ENCODE measurements around the gene CYP2W1.

Gene CYP2W1

GRCh38 chr7:1016577-1017531 is 33.9 kb downstream of the CYP2W1 start:
- no peak for DNase-seq

GRCh38 chr7:1017586-1018333 is 34.8 kb downstream of the CYP2W1 start:
- no peak for DNase-seq

GRCh38 chr7:1018334-1018695 is 35.3 kb downstream of the CYP2W1 start:
- no peak for DNase-seq

DNA sequence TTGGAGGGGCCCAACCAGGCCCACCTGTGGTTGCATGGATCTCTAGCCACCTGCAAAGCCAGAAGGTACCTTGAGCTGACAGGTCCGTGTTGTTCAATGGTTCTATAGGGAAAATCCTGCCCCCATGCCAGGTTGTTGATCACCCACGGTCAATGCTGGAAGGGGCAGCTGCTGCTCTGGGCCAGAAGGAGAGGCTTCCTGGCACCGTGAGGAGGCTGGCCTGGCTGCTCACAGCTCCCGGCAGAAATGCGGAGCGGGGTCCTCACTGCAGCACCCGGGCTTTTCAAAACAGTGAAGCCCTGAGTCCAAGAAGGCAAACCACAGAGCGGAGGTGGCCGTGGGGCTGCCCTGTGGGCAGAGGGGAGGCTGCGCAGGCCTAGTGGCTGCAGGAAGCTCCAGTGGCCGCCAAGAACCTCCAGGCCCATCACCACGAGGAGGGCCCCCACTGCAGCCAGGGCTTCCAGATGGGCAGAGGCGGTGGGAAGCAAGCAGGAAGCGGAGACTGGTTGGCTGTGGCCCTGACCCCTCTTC is 36.3 kb downstream of the CYP2W1 start:
- no peak for DNase-seq

GRCh38 chr7:1019789-1020610 is 37.0 kb downstream of the CYP2W1 start:
- no peak for DNase-seq

GRCh38 chr7:1020849-1021251 is 37.9 kb downstream of the CYP2W1 start:
- no peak for DNase-seq

- DNase-seq = no peak
These were observed 38.4 kb downstream of the CYP2W1 start for GRCh38 chr7:1021366-1021765.

GRCh38 chr7:1021931-1022330 is 39.0 kb downstream of the CYP2W1 start:
- no peak for DNase-seq

DNA sequence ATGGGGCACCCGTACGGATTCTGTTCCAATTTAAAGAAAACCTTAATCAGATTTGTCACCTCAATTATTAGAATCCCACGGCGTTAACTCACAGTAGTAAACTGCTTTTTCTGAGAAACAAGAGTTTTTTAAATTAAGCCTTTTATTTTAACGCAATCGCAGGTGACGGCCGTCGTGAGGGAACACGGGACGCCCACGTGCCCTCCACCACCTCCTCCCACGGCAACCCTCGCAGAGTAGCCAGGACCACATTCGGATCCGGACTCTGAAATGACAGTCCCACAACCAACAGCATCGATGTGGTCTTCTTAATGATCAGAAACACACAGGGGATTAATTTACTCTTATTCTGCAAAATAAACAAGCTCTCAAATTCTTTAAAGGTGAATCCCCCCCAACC is 39.4 kb downstream of the CYP2W1 start:
- DNase-seq = no peak

- no peak for DNase-seq
These were observed 40.0 kb downstream of the CYP2W1 start for GRCh38 chr7:1022801-1023465.

- no peak for DNase-seq
These were observed 41.4 kb downstream of the CYP2W1 start for GRCh38 chr7:1024331-1024841.

GRCh38 chr7:1024876-1025742 is 42.1 kb downstream of the CYP2W1 start:
- DNase-seq = no peak

DNA sequence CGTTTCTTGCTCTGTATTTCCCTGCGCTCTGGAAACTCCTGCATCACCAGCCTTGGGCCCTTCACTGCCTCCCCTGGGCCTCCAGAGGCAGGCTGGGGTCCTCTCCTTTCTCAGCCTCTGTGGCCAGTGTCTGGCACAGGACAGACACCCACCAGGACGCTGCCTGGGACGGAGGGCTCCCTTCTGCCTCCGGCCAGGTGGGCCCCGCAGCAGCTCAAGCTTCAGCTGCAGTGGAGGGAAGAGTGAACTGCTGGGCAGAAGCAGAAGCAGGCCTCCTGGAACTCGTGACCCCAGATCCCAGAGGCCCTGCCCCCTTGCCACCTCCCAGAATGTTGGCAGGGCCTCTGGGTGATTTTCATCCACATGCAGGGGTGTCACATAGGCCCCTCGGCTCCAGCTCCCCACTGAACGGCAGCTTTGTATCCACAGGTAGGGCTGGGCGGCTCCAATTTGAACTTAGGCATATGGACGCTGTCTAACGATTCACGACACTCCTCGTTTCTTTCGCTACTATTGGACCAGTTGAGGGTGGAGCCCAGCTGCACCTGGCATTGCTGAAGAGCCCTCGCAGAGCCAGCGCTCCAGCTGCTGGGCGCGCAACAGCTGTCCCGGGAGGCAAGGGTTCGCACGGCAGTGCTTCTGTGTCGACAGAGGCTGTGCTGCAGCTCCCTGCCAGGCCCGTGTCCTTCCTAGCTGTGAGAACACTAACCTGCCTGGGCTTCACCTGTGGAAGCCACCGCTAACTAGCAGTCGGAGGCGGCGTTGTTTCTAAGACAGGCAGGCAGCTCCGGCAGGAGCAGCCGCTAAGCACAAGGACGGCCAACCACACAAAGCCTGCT is 43.0 kb downstream of the CYP2W1 start:
- peak; percentile 74 for DNase-seq

DNA sequence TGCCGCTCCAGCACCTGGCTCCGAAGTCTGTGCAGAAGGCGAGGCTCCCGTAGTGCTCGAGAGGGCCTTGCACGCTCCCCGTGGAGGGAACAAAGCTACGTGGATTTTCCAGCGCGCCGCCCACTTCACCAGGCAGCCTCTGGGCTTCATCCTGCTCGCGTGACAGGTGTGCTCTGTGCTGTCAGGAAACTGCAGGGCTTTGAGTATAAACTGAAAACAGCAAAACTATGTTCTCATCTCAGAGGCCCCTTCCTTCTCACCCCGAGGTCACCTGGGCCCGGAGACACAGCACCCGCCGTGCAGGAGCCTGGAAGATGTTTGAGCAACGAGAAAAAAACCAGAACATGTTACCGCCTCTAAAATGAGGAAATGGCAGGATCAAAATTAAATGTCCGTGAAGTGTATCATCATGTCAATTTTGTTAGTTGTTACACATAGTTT is 43.8 kb downstream of the CYP2W1 start:
- no peak for DNase-seq

DNA sequence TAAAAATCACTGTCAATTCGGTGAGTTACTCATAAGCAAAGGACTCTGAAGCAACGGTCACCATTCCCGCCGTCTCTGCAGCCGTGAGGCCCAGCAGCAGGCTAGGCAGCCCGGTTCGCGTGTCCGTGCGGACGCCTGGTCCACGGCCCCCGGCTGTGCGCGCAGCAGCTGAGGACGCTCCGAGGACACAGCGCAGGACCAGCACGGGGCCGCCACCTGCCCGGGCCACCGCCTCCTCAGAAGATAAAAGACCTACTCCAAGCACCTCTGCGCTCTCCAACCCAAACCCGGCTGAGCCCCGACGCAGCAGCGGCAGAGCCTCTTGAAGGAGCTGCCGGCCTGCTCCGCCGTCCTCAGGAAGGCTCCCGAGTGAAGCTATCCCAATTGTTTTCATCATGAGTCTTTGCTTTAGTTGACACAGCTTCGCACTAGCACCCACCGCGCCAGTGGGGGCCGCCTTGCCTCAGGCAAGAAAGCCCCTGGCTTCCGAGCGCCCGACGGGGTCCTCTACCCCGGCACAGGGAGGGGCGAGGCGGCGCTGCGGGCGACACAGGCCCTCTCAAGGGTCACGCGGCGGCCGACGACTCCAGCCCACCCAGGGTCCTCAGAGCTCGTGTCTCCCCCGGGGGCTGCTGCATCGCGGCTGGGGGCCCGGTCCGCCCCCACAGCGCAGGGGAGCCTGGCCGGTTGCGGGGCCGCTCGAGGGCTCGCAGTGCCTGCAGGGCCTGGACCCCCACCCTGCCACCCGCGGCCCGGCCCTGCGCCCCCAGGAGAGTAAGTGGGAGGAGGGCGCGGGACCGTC is 44.5 kb downstream of the CYP2W1 start:
- DNase-seq = no peak

DNA sequence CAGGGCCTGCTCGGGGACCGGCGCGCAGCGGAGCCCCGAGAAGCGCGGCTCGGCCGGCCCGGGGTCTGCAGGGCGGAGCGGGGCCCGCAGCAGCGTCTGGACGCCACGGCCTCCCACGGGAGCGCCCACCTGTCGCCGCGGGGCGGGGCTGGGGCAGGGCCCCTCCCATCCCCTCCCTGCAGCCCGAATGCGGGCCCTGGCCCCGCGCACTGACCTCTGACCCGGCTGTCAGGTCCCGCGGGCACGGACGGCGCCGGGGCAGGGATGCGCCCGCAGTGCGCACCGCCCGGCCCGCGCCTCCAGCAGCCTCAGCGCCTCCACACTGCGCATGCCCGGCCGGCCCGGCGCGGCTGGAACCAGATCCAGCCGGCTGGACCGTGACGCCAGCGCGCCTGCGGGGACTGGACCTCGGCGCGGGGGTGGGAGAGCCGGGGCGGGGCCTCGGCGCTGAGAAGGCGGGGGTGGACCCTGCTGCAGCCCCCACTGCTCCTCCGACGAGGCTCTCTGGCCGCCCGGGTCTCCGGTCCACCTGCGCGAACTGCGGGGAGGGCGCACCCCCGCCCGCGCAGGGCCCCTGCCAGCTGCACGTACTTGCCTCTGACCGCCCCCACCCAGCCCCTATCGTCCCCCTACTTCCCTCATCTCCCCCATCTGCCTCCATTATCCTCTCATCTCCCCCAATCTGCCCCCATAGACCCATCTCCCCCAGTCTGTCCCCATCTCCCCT is 45.2 kb downstream of the CYP2W1 start:
- peak; percentile 72 for DNase-seq

DNA sequence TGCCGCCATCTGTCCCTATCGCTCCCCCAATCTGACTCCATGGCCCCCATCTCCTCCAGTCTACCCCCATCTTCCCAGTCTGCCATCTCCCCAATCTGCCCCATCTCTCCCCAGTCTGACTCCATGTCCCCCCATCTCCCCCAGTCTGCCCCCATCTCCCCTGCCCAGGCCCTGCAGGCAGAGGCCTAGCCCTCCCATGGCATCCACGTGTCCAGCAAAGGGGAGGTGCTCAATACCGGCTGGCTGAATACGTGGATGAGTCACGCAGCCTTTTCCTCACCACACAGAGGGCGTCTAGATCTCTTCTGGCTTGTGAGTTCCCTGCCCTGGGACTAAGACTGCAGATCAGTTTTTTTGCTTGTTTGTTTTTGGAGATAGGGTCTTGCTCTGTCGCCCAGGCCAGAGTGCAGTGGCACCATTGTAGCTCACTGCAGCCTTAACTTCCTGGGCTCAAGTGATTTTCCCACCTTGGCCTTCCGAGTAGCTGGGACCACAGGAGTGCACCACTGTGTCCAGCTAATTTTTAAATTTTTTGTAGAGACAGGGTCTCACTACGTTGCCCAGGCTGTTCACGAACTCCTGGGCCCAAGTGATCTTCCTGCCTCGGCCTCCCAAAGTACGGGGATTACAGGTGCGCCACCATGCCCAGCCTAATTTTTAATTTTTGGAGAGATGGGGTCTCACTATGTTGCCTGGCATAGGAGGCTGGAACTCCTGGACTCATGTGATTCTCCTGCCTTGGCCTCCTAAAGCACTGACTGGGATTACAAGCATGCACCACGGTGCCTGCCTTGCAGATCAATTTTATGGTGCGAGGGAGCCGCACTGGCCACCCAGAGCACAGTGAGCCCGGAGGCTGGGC is 46.0 kb downstream of the CYP2W1 start:
- peak; percentile 35 for DNase-seq

All from NCI-H748 treated with DMSO at 0.1 percent for 48 hours (cell line).